B cell (primary cell): ENCODE data around the gene FAM200B. TPM values are rescaled to one million over a fixed set of nuclear protein-coding genes. Genes with fewer than 3 reads are reported as not detected.

ENCODE experiments used
- ATAC-seq: fragments of 200-7000 bp; cut with Tn5 transposase; one replicate; pipeline ENCODE4 v1.10.0; 2021; ENCODE audit warnings: low read depth, mild to moderate bottlenecking, moderate number of reproducible peaks, moderate library complexity
- CTCF ChIA-PET: fragments of 350-600 bp; sonication (Branson Sonifier 250); formaldehyde crosslinking; loops from one replicate; lab custom pipeline; 2021; ENCODE audit warnings: antibody characterized with exemption, inconsistent platforms; lab: Charles Lee
- POLR2A ChIA-PET: fragments of 350-600 bp; sonication (Branson Sonifier 250); formaldehyde crosslinking; loops from one replicate; lab custom pipeline; 2021; ENCODE audit warnings: antibody characterized with exemption; lab: Charles Lee
- DNase-seq: peaks from one replicate; pipeline ENCODE4 v3.0.0; 2013
- H2AFZ ChIP-seq: 2 replicates; pipeline ENCODE4 v1.6.1; 2012; ENCODE audit warnings: mild to moderate bottlenecking, low read depth, low read length; ENCODE audit not compliant: insufficient read depth, poor library complexity, severe bottlenecking
- H3K27ac ChIP-seq, 2 donors: 1 replicate in 1 of 2; 2 replicates in 1 of 2; pipeline ENCODE4 v1.5.1; 2012 to 2013; ENCODE audit warnings: low read length in 2 of 2, mild to moderate bottlenecking in 2 of 2, moderate library complexity in 1 of 2
- H3K27me3 ChIP-seq, 4 experiments: fragments of 200-600 bp in 1 of 4; sonication (generic) in 1 of 4; replicated peaks in 1 of 4; 1 replicate in 2 of 4; 2 replicates in 2 of 4; pipeline versions ENCODE4 v1.6.1 to v1.7.0; 2013 to 2016; ENCODE audit warnings: low read length in 3 of 4, mild to moderate bottlenecking in 2 of 4, mixed read lengths in 1 of 4, moderate library complexity in 1 of 4; ENCODE audit not compliant: insufficient read depth in 4 of 4, control insufficient read depth in 3 of 4; ENCODE audit errors: control extremely low read depth in 1 of 4
- H3K36me3 ChIP-seq, 2 experiments: replicated peaks in 1 of 2; 1 replicate in 1 of 2; 2 replicates in 1 of 2; pipeline versions ENCODE4 v1.6.1 to v1.7.1; 2013; ENCODE audit warnings: low read length in 1 of 2; ENCODE audit not compliant: insufficient read depth in 2 of 2, control insufficient read depth in 1 of 2; ENCODE audit errors: control extremely low read depth in 1 of 2, extremely low read depth in 1 of 2
- H3K4me1 ChIP-seq, 2 donors: fragments of 200-600 bp in 1 of 2; sonication (generic) in 1 of 2; 1 replicate in 1 of 2; 2 replicates in 1 of 2; pipeline versions ENCODE4 v1.5.1 to v1.6.1; 2013 to 2017; ENCODE audit warnings: low read length in 2 of 2; ENCODE audit not compliant: control insufficient read depth in 2 of 2, insufficient read depth in 2 of 2
- H3K4me2 ChIP-seq: replicated peaks from 2 replicates; pipeline ENCODE3; 2012; ENCODE audit warnings: mild to moderate bottlenecking, low read depth, low read length; ENCODE audit not compliant: poor library complexity, severe bottlenecking
- H3K4me3 ChIP-seq, 5 experiments: fragments of 200-600 bp in 1 of 5; sonication (generic) in 1 of 5; 1 replicate in 3 of 5; 2 replicates in 2 of 5; pipeline versions ENCODE4 v1.5.1 to v1.7.0; 2011 to 2016; ENCODE audit warnings: low read length in 4 of 5, mild to moderate bottlenecking in 4 of 5, low read depth in 2 of 5, control low read depth in 1 of 5, moderate library complexity in 1 of 5; ENCODE audit not compliant: insufficient read depth in 1 of 5; ENCODE audit errors: control extremely low read depth in 1 of 5, extremely low read depth in 1 of 5
- H3K79me2 ChIP-seq: fragments of 200-600 bp; sonication (generic); one replicate; pipeline ENCODE4 v1.6.0; 2016; ENCODE audit warnings: low read length; ENCODE audit not compliant: control insufficient read depth, insufficient read depth
- H3K9ac ChIP-seq: fragments of 200-600 bp; sonication (generic); 2 replicates; pipeline ENCODE4 v1.6.1; 2017; ENCODE audit warnings: mild to moderate bottlenecking, low read length, moderate library complexity
- H3K9me3 ChIP-seq, 3 donors: one replicate each; pipeline versions ENCODE4 v1.6.1 to v1.7.1; 2013; ENCODE audit warnings: low read length in 2 of 3; ENCODE audit not compliant: control insufficient read depth in 2 of 3, insufficient read depth in 1 of 3; ENCODE audit errors: control extremely low read depth in 1 of 3
- H4K20me1 ChIP-seq: 2 replicates; pipeline ENCODE4 v1.6.0; 2012; ENCODE audit warnings: mild to moderate bottlenecking, low read length; ENCODE audit not compliant: insufficient read depth, control insufficient read depth, poor library complexity, severe bottlenecking
- H3K27ac Mint-ChIP-seq: one replicate; pipeline ENCODE4 v1.8.0; 2021; ENCODE audit warnings: mixed read lengths
- H3K27me3 Mint-ChIP-seq: one replicate; pipeline ENCODE4 v1.8.0; 2021; ENCODE audit warnings: mixed read lengths
- H3K4me1 Mint-ChIP-seq: one replicate; pipeline ENCODE4 v1.8.0; 2021; ENCODE audit warnings: mixed read lengths
- H3K4me3 Mint-ChIP-seq: one replicate; pipeline ENCODE4 v1.8.0; 2021; ENCODE audit warnings: mixed read lengths
- H3K9me3 Mint-ChIP-seq: one replicate; pipeline ENCODE4 v1.8.0; 2022; ENCODE audit warnings: mixed read lengths; ENCODE audit not compliant: insufficient read depth
- EZH2 ChIP-seq: IDR thresholded peaks from 2 replicates; pipeline ENCODE4 v1.6.1; 2012; ENCODE audit warnings: borderline replicate concordance, low read depth, mild to moderate bottlenecking, moderate library complexity, low read length; ENCODE audit not compliant: insufficient read depth, poor library complexity, severe bottlenecking
- WGBS: methylation state at CpG from one replicate; pipeline ENCODE4 v1.1.5; 2013; ENCODE audit warnings: missing lambda C conversion rate; ENCODE audit not compliant: insufficient coverage; 5-methylcytosine and 5-hydroxymethylcytosine counted together
- intact Hi-C: fragments of 100-400 bp; cut with micrococcal nuclease; formaldehyde crosslinking; loops from one replicate; pipeline ENCODE4 v1.10.0; 2022
- polyA plus RNA-seq: library from polyadenylated mRNA; depleted of rRNA; stranded (reverse); fragments of >200 nt; gene quantifications from 2 replicates; pipeline ENCODE4 v1.2.3, GENCODE V29; 2012
- total RNA-seq, 2 donors: library from RNA; stranded (reverse); fragments of 120-200 nt in 1 of 2; gene quantifications; 1 replicate in 1 of 2; 2 replicates in 1 of 2; pipeline versions ENCODE4 v1.2.3 to v1.2.4, GENCODE V29; 2013 to 2022
- TF ChIP-seq, protein P1 (sequence below): fragments of 200-600 bp; IDR thresholded peaks from one replicate; pipeline ENCODE4 v1.8.0; 2022; ENCODE audit warnings: antibody characterized with exemption, mild to moderate bottlenecking

FAM200B gene
- total and polyA plus RNA-seq, 2 donors (not counting 1 experiment from before 2014, with no cell fraction given), result 10.3 to 12.1 TPM

DNA sequence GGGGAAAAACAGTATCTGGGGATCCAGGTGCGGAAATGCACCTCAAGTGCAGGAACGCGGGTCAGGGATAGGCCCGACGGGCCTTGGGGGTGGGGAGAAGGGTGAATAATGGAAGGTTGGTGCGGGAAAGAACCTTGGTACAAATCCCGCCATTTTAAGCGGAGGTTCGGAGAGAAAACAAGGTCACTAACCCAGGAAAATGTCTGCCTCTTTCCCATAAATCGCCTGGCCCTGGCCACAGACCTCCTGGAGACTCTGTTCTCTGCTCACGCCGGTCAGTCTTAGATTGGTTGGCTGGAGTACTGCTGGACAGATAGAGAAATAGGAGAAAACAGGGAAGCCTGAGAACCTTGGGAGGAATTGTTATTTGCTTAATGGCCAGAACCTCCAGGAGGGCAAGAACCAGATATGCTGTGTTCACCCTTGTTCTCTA is 25.6 kb upstream of the FAM200B start:
- intact Hi-C loops, result loop anchor here (10.0 kb wide), 3 partner anchors 119 to 569 kb away; partner anchors contain the start of genes CD38 and TAPT1
- Histone ChIP-seq H3K4me1 (peaks cover 29 to 37% of the 10 kb centered on the region in 2 donors), H4K20me1 (peaks cover 24% of the 10 kb centered on the region), H3K9ac (peak overlapping the region; percentile 95), H2AFZ (peak overlapping the region; percentile 100), H3K27ac (peak overlapping the region; percentile 88 to 97), H3K4me3 (peak overlapping the region; percentile 30 to 87 (median 85)), H3K9me3 (no peaks in the 10 kb centered on the region), H3K79me2 (peaks cover 44% of the 10 kb centered on the region), H3K4me2 (peak overlapping the region; percentile 87), H3K27me3 (no peaks in the 10 kb centered on the region), H3K36me3 (no peaks in the 10 kb centered on the region)
- POLR2A ChIA-PET, result interaction anchor here (0.6 to 2.3 kb wide), 4 partner anchors 10 to 26 kb away, joined by 3 to 8 read pairs (median 3); partner anchors contain the start of gene FAM200B
- WGBS, result 97% methylated on average over 10 of the region's 12 CpGs
- Mint-ChIP-seq H3K27ac (peak overlapping the region; percentile 99), H3K27me3 (no peaks in the 10 kb centered on the region), H3K9me3 (no peaks in the 10 kb centered on the region), H3K4me1 (peaks cover 38% of the 10 kb centered on the region), H3K4me3 (peak overlapping the region; percentile 96)
- ATAC-seq (no peak), DNase-seq (no peak)
- CTCF ChIA-PET, result interaction anchor here (0.9 to 2.2 kb wide), 3 partner anchors 20 to 101 kb away, joined by 3 to 9 read pairs (median 4); partner anchors contain the start of gene FAM200B
- TF ChIP-seq EZH2, result no peak
- TF ChIP-seq, protein P1, sequence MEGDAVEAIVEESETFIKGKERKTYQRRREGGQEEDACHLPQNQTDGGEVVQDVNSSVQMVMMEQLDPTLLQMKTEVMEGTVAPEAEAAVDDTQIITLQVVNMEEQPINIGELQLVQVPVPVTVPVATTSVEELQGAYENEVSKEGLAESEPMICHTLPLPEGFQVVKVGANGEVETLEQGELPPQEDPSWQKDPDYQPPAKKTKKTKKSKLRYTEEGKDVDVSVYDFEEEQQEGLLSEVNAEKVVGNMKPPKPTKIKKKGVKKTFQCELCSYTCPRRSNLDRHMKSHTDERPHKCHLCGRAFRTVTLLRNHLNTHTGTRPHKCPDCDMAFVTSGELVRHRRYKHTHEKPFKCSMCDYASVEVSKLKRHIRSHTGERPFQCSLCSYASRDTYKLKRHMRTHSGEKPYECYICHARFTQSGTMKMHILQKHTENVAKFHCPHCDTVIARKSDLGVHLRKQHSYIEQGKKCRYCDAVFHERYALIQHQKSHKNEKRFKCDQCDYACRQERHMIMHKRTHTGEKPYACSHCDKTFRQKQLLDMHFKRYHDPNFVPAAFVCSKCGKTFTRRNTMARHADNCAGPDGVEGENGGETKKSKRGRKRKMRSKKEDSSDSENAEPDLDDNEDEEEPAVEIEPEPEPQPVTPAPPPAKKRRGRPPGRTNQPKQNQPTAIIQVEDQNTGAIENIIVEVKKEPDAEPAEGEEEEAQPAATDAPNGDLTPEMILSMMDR, result no peak

- Histone ChIP-seq H2AFZ (no peak overlapping the region), H3K9ac (no peak overlapping the region), H3K4me3 (peak overlapping the region in 1 of 5 experiments; percentile 75), H3K4me1 (peaks cover 23 to 26% of the 10 kb centered on the region in 2 donors), H3K27me3 (no peaks in the 10 kb centered on the region), H3K27ac (no peak overlapping the region), H4K20me1 (peaks cover 13% of the 10 kb centered on the region), H3K79me2 (peaks cover 30% of the 10 kb centered on the region), H3K9me3 (no peaks in the 10 kb centered on the region), H3K36me3 (no peaks in the 10 kb centered on the region), H3K4me2 (no peak overlapping the region)
- no peaks in the 10 kb centered on the region for H3K9me3 Mint-ChIP-seq
- H3K4me1 Mint-ChIP-seq, result peaks cover 28% of the 10 kb centered on the region
- no peaks in the 10 kb centered on the region for H3K27me3 Mint-ChIP-seq
- ChIA-PET CTCF (no interaction called here), POLR2A (no interaction called here)
- H3K4me3 Mint-ChIP-seq, result no peak overlapping the region
- TF ChIP-seq, protein P1, result no peak
- TF ChIP-seq EZH2, result no peak
- intact Hi-C loops, result loop anchor here (10.0 kb wide), 3 partner anchors 117 to 567 kb away; partner anchors contain the start of genes CD38 and TAPT1
- ATAC-seq (no peak), DNase-seq (no peak)
- no peak overlapping the region for H3K27ac Mint-ChIP-seq
Measured at GRCh38 chr4:15657366-15657765, 24.3 kb upstream of the FAM200B start.
